Stimulated activated CD4-positive, alpha-beta T cell treated with anti-CD3 and anti-CD28 coated beads, Interleukin-2, amount 100 ng/mL, for 48 hours (primary cell): Measurements from ENCODE around the gene UBE2C.
"Not testable (repeated sequence)": the region's sequence is repeated elsewhere in the genome, so short reads cannot be mapped to it uniquely, and the experiment has no call there.

Source experiments
- DNase-seq, 2 donors: peaks; one replicate each; pipeline ENCODE4 v3.0.0-alpha.2; 2020

Gene UBE2C

DNA sequence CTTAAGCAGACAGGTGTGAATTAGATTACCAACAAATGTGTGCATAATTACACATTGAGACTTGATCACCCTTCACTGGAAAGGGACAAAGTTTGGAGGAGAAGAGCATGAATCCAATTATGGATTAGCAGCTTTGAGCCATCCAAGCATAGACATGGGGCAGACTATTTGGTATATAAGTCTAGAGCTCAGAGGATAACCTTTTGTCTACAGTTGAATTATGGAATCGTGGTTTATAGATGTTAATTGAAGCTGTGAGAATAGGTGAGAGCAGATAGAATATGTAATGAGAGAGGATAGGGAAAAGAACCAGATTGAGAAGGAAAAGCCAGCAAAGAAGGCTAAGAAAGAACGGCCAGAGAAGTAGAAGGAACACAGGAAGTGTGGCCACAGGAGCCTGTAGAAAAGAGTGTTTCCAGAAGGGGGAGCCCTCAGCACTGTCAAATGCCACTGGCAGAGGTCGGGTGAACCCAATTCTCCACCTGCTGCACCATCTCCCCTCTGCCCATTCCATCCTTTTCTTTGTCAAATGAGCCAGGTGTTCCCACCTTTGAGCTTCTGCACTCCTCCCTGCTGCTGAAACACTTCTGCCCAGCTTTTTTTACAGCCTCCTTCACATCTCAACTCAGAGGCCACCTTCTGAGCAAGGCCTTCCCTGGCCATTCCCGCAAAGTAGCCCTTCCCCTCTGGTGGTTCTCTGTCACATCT lies 13.4 kb upstream of the UBE2C start:
- DNase-seq: peak; percentile 54 to 55

DNA sequence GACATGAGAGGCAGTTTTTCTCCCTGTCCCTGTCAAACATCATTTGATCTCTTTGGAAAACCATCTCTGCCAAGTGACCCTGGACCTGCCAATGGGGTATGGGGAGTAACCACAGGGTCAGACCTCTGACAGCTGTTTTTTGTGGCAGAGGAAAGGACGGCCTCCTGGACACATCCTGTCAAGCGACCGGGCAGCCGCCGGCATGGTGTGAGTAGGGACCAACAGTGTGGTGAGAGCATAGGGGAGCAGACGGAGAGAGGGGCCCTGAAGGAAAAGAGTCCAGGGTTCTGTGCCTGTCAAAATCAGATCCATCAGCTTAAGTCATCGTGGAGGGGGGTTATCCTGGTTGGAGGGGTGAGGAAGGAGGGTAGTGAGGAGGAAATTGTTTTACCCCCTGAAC lies 10.6 kb upstream of the UBE2C start:
- no peak for DNase-seq

DNA sequence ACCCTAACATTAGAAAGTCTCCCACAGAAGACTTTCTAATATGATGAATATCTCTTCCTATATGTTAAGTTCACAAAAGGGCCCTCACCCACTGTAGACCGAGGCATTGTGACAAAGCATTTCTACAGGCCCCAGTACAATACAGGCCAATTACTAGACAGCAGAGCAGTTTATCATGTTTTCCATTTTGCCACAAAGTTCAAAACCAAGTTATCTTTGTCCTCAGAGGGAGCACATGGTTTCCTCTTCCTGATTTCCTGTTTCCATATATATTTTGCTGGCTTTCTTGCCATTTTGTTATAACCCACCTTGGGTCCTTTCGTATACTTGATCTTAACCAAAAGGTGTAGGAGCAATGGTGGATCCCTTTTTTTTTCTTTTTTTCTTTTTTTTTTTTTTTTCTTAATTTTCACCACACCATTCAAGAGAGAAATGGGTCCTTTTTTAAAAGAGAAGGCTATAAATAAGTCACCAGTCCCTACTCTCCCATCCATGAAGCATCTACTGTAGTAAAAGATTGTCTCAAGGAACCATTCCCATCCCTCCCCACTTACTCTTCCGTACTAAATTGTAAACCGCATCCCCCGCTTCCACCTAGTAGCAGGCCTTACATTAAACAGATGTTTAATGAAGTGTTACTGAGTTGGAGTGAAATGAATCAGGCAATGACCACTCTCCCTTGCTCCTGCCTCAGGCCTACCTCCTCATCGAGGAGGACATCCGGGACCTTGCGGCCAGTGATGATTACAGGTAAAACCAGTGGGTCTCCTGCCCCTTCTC lies 2.1 kb upstream of the UBE2C start:
- no peak for DNase-seq

DNA sequence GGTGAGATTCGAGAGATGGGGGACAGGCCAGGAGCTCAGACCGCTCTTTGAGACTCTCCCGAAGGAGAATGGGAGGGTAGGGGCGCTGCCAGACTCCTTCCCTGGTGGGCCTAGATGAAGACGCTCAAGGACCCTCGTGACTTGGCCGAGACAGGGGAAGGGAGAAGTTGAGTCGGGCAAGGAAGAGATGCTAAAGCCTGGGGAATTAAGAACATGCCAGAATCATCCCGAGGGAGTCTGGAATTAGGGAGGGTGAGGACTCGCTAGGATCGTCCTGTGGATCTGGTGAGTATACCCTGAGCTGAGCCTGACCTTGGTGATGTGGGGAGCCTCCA lies 529 bp downstream of the UBE2C start:
- DNase-seq: no peak

DNA sequence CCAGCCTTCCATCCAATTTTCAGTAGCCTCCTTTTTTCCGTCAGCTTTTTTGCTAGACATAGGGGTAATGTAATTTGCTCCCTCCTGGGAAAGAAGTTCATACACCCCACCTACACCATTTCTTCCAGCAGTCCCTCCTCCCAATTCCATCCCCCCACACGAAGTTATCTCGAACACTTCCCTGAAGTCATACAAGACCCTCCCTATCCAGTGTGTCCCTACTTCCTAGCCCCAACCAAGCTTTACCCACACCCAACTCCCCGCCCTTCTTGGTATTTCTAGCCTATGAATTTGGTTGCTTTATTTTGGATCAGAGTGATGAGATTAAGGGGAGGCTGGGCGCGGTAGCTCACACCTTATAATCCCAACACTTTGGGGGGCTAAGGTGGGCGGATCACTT lies 1.0 kb downstream of the UBE2C start:
- no peak for DNase-seq

DNA sequence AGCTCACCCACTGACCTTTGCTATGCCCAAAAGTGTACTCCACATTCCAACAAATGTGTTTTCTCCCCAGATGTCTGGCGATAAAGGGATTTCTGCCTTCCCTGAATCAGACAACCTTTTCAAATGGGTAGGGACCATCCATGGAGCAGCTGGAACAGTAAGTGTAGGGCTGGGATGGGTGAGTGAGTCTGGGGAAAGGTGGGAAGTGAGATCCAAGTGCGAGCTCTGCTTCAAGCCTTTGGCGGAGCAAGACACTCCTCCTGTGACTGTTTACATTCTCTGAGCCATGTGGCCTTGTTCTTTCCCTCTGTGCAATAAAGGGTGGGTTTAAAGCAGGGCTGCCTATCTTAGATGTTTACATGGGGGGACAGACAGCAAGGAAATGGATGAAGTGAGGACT lies 1.9 kb downstream of the UBE2C start:
- DNase-seq: no peak

DNA sequence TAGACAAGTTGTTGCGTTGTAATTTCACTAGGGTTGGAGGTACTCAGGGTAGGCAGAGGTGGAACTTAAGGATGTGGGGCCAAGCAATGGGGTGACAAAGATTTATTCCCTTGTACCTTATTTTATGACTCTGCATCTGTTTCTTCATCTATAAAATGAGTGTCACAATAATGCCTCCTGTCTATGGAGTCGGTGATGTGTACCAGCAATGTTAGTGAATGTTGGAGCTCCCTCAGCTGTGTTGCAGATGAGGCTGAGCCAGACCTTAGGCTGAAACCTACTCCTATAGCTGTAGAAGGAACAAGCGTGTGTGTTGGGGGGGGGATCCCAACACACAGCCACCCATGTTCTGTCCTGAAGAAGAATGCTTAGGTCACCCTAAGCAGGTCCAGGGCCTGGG lies 4.5 kb downstream of the UBE2C start:
- DNase-seq: no peak

DNA sequence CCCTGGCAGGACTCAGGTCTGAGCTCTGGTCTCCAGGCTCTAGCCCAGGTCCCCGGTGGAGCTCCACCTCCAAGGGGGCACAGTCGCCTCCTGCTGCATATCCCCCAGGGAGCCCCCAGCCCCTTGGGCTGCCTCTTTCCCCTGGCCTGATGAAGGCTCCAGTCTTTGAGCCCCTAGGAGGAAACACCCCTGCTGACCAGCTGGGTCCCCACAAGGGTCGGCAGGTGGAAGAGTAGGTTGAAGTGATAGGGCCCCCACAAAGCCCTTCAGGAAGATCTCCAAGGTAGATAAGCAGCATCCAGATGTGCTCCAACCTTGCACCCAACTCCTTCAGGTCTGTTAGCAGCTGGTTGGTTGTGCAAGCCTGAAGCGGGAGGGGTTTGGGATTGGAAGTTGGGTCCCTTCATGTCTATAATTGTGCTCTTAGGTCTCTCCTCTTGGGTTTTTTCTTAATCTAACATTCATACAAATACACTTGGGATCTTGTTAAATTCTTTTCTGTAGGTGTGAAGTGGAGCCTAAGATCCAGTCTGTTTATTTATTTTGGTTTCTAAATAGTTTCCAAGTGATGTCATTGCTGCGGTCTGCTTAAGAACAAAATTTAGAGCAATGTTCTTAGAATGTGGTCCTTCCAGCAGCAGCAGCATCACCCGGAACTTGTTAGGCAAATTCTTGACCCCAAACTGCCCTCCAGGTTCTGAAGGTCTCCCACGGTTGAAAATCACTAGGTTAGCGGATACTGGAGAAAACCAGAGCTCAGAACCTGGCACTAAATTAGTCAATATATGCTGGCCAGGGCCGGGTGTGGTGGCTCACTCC lies 5.1 kb downstream of the UBE2C start:
- no peak for DNase-seq

DNA sequence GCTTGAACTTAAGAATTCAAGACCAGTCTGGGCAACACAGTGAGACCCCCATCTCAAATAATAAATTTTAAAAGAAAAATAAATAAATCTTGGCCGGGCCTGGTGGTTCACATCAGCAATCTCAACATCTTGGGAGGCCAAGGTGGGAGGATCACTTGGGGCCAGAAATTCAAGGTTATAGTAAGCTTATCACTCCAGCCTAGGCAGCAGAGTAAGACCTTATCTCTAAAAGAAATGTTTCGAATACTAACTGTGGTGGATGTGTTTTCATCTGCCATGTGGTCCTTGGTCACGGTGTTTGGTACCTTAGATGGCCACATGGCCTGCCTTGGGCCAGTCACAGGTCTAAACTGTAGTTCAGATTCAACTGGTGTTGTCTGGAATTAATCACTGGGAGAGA lies 5.8 kb downstream of the UBE2C start:
- no peak for DNase-seq

DNA sequence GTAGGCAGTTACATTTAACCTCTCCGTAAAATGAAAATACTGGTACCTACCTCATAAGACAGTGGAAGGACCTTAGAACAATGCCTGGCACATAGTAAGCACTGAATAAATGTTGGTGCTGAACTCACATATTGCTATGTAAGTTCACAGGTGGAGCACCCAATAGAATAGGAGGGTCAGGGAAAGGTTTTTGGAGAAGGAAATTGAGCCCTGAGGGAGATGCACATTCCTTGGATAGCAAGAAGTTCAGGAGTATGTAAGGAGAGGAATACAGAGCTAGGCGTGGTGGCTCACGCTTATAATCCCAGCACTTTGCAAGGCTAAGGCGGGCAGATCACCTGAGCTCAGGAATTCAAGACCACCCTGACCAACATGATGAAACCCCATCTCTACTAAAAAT lies 7.0 kb downstream of the UBE2C start:
- no peak for DNase-seq

DNA sequence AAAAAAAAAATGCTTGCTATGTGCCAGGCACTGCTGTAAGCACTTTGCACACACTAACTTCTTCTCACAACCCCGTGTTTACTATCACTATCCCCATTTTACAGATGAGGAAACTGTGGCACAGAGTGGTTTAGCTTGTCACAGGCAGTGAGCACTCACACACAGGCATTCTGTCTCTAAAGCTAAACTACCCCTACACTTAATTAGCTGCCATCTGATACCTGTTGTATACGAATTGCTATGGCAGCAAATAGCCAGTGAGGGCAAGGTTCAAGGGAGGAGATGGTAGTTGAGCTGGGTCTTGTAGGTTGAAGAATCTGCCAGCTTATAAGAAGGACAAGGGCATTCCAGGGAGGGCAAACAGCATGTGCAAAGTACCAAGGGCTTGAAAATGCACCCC lies 9.5 kb downstream of the UBE2C start:
- no peak for DNase-seq

DNA sequence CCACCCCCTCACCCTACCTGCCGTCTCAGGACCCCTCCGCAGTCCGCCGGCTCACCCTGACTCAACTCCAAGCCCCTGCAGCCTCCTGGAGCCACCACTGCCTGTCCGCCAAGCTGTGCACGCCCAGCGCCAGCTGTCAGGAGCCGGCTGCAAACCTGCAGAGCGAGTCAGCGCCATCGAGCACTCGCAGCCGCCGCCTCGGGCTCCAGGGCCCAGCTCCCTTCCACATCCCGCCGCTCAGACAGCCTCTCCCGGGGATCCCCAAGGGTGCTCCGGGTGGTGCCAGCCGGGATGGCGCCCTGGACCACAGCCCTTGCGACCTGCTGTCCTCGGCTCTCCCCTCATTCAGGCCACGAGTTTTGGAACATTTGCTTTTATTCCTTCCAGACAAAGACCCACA lies 10.4 kb downstream of the UBE2C start:
- DNase-seq: no peak

DNA sequence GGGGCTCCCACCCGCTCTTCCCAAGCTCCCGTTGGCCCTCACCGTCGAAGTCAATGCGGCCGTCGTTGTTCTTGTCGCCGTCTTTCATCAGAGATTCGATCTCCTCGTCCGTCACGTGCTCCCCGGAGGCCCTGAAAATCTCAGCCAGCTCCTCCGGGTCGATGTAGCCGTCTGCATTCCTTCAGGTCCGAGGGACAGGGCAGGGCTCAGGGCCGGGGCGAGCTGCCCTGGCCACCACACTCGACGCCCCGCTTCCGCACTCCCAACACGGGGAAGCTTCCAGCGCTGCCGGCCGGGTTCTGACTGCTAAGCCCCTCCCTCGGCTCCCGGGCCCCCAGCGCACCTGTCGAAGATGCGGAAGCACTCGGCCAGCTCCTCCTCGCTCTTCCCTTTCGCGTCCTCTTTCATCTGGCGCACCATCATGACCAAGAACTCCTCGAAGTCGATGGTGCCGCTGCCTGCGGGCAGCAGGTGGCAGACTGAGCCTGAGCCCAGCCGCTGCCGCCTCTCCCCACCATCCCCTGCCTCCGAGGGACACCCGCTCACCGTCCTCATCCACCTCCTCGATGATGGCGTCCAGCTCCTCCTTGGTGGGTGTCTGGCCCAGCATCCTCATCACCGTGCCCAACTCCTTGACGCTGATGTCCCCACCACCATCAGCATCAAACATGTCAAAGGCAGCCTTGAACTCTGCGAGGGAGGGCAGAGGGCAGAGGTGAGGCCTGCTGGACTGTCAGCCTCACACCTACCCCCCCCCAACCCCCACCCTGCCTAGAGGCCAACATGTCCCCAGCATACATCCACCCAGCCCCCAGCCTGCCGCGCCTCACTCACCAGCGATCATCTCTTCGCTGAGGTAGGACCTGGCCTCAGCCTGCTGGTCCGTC lies 11.7 kb downstream of the UBE2C start:
- DNase-seq: peak; percentile 33 to 41

DNA sequence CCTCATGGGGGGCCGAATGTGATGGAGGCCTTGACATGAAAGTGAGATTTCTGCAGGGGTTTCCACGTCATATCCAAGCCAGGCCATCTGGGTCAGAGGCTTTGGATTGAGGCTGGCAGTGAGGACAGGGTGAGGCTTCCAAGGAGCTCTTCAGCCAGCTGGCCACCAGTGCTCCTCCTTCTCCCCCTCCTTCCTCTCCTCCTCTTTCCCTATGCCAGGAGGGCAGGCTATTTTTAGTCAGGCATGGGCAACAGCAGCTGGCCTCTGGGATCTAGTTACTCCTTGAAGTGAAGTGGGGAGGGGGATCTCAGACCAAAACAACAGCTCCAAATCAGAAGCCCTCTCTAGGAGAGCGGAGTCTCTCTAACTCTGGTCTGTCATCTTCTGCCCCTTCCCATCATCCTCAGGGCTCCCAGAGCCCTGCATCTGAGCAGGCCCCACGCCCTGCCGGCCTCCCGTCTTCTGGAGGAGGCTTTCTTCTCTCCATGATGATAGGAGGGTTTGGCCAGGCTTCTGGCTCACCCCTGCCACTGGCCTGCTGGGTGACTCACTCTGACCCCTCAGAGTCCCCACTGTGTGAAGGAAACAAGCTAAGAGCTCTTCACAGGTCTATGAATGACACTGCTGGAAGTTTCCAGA lies 14.1 kb downstream of the UBE2C start:
- no peak for DNase-seq

DNA sequence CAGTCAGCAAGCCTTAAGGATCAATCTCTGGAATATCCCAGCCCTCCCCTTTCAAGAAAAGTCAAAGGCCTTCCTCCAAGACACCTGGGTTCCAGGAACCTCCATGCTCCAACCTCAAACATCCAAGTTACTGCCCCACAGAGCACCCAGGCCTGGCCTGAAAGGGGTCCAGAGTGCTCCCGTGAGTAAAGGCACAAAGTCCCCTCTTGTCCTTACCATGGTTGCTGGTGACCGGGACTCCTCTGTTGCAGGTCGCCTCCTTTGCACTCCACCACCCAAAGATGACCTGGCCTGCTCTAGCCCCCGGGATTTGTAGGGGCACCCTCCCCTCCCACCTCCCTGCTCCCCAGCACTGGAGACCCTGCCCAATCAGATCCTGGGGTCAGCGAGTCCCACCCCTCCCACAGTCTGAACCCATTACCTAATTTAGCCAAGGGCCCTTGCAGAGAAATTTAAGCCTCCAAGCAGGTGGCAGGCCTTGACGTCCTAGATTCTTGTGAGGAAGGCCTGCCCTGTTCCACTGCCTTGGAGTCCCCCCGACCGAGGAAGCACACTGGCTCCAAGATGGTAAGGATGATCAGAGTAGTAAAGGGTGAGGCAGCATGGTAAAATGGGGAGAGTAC lies 14.7 kb downstream of the UBE2C start, which contains the start of gene TNNC2:
Gene TNNC2, minus strand, starts transcription at position 283 of the 623 bp plus-strand sequence. Its CDS starts 64 bp downstream, at position 219.
- no peak for DNase-seq

DNA sequence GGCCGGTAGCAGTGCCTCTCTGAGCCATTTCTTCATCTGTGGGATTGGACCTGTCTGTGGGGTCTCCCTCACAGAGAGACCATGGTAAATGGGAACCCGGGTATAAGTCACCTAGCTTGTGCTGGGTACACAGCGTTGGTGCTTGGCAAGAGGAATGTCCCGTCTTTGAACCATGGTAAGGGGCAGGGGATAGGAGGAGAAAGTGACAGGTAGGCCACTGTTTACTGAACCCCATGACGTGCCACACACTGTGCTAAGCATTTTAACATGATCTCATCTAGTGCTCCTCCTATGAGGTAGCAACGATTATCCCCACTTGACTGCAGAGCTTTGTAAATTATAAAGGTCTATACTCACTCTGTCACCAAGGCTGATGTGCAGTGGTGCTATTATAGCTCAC lies 15.3 kb downstream of the UBE2C start:
- no peak for DNase-seq

DNA sequence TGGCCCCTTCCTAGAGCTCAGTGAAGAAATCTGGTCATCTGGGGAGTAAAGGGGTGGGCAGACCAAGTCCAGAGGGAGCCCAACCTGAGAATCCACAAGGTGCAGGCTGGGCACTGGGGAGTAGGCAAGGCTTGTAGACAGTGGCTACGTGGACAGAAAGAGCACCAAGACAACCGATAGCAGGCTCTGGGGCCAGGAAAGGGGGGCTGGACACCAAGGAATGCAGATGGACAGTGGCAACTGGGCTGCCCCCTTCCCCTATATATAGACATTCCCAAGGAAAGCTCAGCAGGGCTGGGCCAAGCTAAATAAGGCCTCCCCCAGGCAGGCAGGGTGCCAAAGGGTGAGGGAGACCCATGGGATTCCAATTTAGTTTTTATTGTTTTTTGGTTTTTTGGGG lies 16.1 kb downstream of the UBE2C start:
- DNase-seq: no peak

DNA sequence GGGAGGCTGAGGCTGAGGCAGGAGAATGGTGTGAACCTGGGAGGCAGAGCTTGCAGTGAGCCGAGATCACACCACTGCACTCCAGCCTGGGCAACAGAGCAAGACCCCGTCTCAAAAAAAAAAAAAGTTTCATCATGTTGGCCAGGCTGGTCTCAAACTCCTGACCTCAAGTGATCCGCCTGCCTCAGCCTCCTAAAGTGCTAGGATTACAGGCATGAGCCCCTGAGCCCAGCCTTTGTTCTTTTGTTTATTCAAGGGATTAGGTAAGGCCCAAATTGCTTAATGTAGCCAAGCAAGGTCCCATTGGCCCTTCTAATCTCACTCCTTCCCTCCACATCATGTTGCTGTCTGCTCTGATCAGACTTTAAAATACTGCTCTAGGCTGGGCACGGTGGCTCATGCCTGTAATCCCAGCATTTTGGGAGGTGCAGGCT lies 17.2 kb downstream of the UBE2C start:
- not testable (repeated sequence) for DNase-seq

DNA sequence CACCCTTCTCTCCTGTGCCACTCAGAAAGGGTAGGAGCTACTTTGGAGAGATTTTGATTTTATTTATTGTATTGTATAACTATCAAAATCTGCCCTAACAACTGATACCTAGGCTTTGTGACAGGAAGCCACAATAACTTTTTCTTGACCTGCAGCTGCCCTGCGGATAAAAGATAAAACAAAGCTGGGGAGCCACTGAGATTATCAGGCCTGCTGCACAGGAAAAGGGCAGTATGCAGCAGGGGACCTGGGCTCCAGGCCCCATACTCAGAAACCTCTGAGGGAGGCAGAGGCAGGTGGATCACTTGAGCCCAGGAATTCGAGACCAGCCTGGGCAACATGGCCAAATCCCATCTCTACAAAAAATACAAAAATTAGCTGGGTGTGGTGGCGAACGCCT lies 20.2 kb downstream of the UBE2C start:
- DNase-seq: no peak

DNA sequence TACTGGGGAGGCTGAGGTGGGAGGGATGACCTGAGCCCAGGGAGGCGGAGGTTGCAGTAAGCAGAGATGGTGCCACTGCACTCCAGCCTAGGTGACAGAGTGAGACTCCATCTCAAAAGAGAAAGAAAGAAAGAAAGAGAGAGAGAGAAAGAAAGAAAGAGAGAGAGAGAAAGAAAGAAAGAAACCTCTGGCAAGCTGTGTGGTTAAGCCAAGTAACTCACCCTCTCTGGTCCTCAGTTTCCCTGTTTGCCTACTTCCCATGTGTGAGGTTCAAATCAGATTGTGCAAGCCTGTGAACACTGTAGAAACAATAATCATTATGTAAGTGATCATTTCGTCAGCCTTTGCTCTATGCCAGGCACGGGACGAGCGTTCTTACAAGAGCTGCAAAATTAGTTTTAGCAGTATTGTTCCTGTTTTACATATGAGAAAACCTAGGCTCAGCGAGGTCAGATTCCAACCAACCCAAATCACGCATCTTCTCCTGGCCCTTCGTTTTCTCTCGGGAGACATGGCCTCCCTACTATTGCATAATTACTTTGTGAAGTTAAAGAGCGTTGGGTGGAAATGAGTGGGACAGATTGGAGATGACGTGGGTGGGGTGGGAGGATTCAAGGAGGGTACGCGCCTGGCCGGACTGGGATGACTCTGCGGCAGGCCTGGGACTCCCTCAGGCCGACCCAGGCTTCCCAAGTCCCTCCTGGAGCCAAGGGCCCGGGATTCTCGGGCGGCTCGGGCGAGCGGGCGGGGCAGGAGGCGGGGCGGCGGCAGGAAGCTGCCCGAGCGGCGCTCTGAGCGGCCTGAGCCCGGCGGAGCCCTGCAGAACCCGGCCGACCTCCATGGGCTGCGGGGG lies 20.8 kb downstream of the UBE2C start, which contains the start of gene SNX21:
Gene SNX21, plus strand, starts transcription at position 770 of the 853 bp plus-strand sequence. CDS start 121 bp downstream, outside the sequence.
- peak in 1 of 2 donors; percentile 21 for DNase-seq
